Activated CD8-positive, alpha-beta memory T cell treated with anti-CD3 and anti-CD28 coated beads, Interleukin-2, amount 50 U/mL, for 1 hour (primary cell): ENCODE data around the gene AADACL4.
A peak's percentile ranks its signal among the peaks of the same experiment; 100 is the strongest.
"Not testable (repeated sequence)": the region's sequence is repeated elsewhere in the genome, so short reads cannot be mapped to it uniquely, and the experiment has no call there.

Experiments
- DNase-seq: peaks from one replicate; pipeline ENCODE4 v3.0.0-alpha.2; 2020; ENCODE audit errors: extremely low read depth

Gene AADACL4

DNA sequence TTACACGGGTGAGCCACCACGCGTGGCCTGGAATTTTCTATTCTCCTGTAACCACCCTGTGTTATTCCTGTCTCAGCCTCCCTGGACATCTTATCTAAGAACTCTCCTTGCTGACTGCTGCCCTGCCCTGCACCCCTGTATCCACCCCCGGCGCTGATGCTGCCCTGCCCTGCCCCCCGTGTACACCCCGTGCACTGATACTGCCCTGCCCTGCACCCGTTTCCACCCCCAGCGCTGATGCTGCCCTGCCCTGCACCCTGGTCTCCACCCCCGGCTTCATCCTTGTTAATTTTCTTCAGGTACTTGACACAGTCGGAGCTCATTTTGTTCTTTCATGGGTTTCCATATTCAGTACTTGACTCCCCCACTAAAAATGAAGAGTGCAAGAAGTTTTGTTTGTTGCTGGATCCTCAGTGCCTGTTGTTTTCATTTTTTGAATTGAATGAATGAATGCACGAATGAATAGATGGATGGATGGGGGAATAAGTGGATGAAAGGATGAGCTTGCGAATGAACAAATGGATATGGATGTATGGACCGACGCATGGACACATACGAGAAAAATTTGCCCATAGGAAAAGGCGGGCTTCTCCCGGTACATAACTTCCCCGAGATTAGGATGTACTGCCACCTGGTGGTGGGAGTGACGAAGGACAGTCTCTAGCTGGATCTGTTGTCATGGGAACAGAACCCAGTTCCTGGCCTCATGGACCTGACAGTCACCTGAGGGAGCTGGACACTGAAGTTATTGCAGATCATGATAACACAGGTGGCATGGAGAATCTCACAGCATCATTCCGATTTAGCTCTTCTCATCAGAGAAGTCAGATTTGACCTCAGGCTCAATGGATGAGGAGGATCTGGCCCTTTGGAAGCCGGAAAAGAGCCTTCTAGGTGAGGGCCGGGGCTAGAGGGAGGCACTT is 14.9 kb downstream of the AADACL4 start:
- peak; percentile 28 for DNase-seq

DNA sequence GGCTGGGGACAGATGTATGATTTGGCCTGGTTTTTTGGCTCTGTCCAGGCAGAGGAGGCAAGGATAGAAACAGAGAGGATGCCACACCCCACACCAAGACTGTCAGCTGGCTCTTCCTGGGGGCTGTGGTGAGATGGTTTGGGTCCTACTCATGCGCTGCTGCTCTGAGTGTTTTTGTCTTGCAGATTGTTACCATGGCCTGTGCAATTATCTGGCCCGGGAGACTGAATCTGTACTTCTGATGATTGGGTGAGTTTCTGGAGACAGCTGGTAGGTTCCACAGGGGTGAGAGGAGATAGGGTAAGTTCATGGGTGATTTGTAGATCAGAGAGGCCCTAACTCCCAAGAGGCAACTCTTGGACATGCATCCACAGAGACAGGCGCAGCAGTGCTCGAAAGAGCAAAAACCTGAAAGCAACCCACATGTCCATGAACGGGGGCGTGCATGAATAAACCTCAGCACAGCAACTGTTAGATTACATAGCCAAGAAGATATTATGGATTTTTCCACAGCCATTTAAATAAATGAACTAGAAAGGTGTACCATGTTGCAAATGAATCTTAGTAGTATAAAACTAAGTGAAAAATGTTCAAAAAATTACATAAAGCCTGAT is 17.8 kb downstream of the AADACL4 start:
- DNase-seq, result no peak

- DNase-seq, result no peak
Observed at GRCh38 chr1:12662556-12662955, 18.7 kb downstream of the AADACL4 start.

DNA sequence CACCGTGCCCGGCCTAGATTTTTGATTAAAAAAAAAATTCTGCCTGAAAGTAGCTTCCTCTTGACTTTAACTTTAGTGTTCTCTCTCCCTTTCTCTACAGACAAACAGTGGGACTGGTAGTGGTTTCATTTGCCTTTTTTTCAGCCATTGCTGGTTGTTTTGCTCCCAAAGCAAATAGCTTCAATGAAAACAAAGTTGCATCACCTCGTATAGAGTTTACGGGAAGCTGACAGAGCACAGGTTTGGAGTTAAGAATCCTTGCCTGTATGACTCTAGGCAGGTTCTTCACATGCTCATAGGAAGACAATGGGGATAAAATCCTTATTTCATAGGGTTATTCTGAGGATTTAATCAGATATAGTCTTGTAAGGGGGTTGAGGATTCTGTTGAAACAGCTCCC is 21.6 kb downstream of the AADACL4 start:
- no peak for DNase-seq

- no peak for DNase-seq
Observed at GRCh38 chr1:12666141-12666735, 22.4 kb downstream of the AADACL4 start.

DNA sequence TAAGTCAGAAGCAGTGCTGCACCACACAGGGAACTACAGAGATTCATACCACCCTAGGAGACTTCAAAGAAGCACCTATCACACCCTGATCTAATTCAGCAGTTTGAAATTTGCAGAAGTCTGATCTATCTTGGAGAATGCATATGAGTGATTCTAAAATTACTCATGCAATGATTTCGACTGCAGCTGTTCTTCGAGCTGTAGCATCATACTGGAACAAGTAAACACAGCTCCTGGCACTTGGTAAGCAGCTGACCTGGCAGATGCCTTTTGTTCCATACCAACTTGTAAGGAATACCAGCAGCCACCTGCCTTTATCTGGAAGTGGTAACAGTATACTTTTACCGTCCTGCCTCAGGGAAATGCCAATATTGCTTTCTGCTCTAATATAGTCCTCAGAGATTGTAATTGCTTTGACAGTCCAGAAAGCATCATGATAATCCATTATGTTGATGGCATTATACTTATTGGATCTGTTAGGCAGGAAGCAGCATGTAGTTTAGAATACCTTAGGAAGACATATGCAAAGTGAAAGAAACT is 25.7 kb downstream of the AADACL4 start:
- no peak for DNase-seq

- no peak for DNase-seq
Observed at GRCh38 chr1:12674358-12674757, 30.5 kb downstream of the AADACL4 start.

GRCh38 chr1:12676122-12676521 is 32.2 kb downstream of the AADACL4 start:
- not testable (repeated sequence) for DNase-seq

DNA sequence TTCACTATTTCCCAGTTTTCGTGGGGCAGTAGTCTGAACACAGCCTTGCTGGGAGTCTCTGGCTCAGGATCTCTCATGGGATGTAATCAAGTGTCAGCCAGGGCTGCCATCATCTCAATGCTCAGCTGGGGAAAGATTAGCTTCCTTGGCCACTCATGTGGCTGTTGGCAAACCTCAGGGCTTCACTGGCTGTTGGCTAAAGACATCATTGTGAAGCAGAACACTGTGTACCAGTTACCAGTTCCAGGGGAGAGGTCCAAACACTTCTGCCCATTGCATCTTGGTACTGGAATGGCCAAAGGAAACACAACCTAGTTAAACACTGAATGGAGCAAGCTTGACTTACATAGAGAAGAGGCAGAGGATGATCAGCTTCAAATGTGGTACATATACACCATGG is 33.7 kb downstream of the AADACL4 start:
- no peak for DNase-seq

DNA sequence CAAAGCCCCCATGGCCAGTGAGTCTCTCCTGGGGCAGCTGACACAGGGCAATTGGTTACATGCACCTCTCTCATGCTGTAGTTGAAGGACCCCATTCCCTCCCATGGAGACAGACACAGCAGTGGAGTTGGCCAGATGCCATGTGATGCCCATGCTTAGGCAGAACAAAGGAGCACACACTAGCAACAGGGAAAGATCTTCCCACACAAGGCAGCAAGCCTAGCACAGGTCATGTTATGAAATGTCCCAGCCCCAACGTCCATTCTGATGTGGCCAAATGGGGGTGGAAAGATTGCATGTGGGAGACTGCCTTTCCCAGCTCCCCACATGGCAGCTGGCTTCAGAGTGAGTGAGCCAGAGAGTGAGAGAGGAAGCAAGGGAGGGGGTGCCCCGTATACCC is 34.5 kb downstream of the AADACL4 start:
- DNase-seq, result no peak

- DNase-seq, result no peak
Observed at GRCh38 chr1:12678820-12679219, 34.9 kb downstream of the AADACL4 start.

DNA sequence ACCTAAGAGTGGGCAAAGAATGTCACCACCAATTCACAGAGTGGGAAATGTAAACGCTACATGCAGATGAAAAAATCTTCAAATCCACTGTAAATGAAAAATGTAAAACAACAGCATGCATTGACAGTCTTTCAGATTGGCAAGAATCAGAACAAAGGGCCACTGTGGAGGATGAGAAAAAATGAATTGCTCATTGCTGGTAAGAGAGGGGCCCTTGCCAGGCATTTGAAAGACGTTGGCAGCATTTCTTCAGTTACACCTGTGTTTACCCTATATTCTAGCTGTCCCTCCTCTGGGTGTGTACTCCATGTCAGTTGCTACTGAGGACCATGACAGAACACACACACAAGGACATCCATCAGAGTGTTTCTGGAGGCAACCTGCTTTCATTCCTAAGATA is 46.3 kb downstream of the AADACL4 start:
- no peak for DNase-seq

GRCh38 chr1:12692967-12693782 is 49.3 kb downstream of the AADACL4 start:
- no peak for DNase-seq

- no peak for DNase-seq
Observed at GRCh38 chr1:12696658-12697057, 52.8 kb downstream of the AADACL4 start.

DNA sequence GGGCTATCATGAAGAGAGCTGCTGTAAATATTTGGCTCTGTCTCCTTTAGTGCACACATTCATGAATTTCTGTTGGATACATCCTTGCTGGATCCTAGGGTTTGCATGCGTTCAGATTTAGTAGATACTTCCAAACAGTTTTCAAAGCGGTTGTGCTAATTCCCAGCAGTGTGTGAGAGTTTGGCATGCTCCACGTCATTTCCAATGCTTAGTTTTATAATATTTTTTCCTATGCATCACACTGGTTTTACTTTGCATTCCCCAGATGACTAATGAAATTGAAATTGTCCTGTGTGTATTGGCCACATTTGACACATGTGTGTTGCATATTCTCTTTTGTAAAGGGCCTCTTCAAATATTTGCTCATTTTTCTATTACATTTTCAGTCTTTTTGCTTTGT is 53.5 kb downstream of the AADACL4 start:
- DNase-seq, result no peak

DNA sequence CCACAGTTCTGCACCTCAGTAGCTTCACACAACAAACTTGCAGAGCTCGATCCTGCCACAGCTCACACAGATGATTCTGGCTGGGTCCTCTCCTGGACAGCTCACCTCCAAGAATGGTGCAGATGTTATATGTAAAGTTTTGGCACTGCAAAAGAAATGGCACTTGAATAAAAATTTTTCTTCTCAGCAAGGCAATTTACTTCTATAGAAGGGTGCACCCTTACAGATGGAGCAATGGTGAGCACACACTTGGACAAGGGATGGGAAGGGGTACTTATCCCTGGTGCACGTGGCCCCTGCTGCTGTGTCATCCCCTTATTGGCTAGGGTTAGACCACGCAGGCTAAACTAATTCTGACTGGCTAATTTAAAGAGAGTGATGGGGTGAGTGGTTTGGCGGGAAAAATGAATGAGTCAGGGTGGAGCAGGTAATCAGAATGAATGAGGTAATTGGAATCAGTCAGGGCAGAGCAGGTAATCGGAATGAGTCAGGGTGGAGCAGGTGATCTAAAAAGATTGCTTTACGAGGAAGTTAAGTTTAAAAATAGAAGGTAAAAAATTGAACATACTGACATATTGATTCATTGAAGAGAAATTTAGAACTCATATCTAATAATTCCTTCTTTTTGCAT is 60.1 kb downstream of the AADACL4 start:
- no peak for DNase-seq

GRCh38 chr1:12706061-12706460 is 62.2 kb downstream of the AADACL4 start:
- DNase-seq, result no peak

DNA sequence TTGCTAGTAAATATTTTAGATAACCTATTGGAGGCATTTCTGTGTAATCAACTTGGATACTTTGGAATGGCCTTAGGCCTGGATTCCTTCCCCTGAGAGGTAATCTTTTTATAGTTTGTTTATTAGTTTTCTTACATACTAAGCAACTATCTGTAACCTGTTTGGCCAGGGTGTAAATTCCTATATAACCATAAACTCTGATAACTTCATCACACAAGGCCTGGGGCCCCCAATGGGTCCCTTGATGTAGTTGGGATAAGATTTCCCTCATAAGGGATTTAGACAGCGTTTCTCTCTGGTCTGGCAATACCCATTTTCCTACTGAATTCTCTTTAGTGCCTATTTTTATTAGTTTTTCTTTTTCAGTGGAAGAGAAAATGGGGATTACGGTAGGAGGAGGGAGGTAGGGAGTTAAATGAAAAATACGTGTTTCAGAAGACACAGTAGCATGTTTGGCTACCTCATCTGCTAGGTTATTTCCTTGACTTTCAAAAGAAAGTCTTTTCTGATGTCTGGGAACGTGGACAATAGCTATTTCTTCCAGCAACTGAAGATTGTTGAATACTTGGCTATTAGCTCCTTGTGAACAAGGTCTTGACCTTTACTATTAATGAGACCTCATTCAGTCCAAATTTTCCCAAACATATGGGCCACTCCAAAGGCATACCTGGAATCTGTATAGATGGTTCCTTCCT is 64.7 kb downstream of the AADACL4 start:
- no peak for DNase-seq

DNA sequence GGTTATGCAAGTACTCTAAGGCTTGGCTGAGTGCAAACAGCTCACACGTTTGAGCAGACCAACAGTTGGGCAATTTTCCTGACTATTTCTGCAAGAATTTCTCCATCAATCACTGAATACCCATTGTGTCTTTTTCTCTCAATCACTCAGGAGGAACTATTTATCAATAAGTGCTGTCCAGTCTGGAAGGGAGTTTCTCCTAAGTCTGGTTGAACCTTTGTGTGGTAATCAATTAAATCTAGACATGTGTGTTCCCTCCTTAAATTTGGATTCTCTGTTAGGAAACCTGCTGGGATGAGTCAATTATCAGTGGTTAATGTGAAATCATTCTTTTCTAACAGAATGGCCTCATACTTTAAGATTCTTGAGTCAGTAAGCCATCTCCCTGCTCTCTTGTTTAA is 65.2 kb downstream of the AADACL4 start:
- DNase-seq, result no peak

DNA sequence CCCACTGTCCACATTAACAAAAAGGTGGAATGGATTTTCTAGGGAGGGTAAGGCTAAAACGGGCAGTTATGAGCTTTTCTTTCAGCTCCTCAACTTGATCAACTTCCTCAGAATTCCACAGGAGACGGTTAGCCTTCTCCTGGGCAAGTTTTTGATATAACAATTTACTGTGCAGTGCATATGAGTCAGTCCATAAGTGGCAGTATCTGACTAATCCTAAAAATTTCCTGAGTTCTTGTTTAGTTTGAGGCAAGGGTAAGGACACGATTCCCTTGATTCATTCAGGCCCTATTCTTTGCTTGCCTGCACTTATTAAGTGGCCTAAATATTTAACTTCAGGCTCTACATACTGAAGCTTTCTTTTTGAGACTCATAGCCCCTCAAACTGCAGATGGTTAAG is 65.8 kb downstream of the AADACL4 start:
- no peak for DNase-seq

GRCh38 chr1:12711536-12711935 is 67.7 kb downstream of the AADACL4 start:
- DNase-seq, result no peak
